ENCODE measurements around the gene ZNF169.
"Not testable (repeated sequence)": the region's sequence is repeated elsewhere in the genome, so short reads cannot be mapped to it uniquely, and the experiment has no call there.

ZNF169 gene

GRCh38 chr9:94336445-94336844, 77.3 kb downstream of the ZNF169 start:
- DNase-seq; in situ Hi-C loops (cut with HindIII; ENCODE audit: low pct_ligation_motif_present, low pct_unique_long_range_greater_than_20kb, low sequenced_read_pairs): not testable (repeated sequence)

GRCh38 chr9:94338723-94339122, 79.6 kb downstream of the ZNF169 start:
- DNase-seq; in situ Hi-C loops (cut with HindIII; ENCODE audit: low pct_ligation_motif_present, low pct_unique_long_range_greater_than_20kb, low sequenced_read_pairs): not testable (repeated sequence)

GRCh38 chr9:94339657-94340056, 80.6 kb downstream of the ZNF169 start:
- in situ Hi-C loops (cut with HindIII; ENCODE audit: low pct_ligation_motif_present, low pct_unique_long_range_greater_than_20kb, low sequenced_read_pairs); DNase-seq: not testable (repeated sequence)

GRCh38 chr9:94340750-94341149, 81.7 kb downstream of the ZNF169 start:
- DNase-seq; in situ Hi-C loops (cut with HindIII; ENCODE audit: low pct_ligation_motif_present, low pct_unique_long_range_greater_than_20kb, low sequenced_read_pairs): not testable (repeated sequence)

GRCh38 chr9:94341703-94342102, 82.6 kb downstream of the ZNF169 start:
- in situ Hi-C loops (cut with HindIII; ENCODE audit: low pct_ligation_motif_present, low pct_unique_long_range_greater_than_20kb, low sequenced_read_pairs); DNase-seq: not testable (repeated sequence)

GRCh38 chr9:94347451-94347850, 88.4 kb downstream of the ZNF169 start:
- DNase-seq; in situ Hi-C loops (cut with HindIII; ENCODE audit: low pct_ligation_motif_present, low pct_unique_long_range_greater_than_20kb, low sequenced_read_pairs): not testable (repeated sequence)

GRCh38 chr9:94348754-94349153, 89.7 kb downstream of the ZNF169 start:
- in situ Hi-C loops (cut with HindIII; ENCODE audit: low pct_ligation_motif_present, low pct_unique_long_range_greater_than_20kb, low sequenced_read_pairs); DNase-seq: not testable (repeated sequence)

Data from ACHN (cell line).